HG02571 (cell line): Measurements from ENCODE around the gene ADD3.
A peak's percentile ranks its signal among the peaks of the same experiment; 100 is the strongest.

Source experiments
- ATAC-seq: cut with Tn5 transposase; IDR thresholded peaks from one replicate; pipeline ENCODE4 v1.9.1; 2021; ENCODE audit warnings: mild to moderate bottlenecking, moderate library complexity; ENCODE audit not compliant: unreplicated experiment

Gene ADD3, protein sequence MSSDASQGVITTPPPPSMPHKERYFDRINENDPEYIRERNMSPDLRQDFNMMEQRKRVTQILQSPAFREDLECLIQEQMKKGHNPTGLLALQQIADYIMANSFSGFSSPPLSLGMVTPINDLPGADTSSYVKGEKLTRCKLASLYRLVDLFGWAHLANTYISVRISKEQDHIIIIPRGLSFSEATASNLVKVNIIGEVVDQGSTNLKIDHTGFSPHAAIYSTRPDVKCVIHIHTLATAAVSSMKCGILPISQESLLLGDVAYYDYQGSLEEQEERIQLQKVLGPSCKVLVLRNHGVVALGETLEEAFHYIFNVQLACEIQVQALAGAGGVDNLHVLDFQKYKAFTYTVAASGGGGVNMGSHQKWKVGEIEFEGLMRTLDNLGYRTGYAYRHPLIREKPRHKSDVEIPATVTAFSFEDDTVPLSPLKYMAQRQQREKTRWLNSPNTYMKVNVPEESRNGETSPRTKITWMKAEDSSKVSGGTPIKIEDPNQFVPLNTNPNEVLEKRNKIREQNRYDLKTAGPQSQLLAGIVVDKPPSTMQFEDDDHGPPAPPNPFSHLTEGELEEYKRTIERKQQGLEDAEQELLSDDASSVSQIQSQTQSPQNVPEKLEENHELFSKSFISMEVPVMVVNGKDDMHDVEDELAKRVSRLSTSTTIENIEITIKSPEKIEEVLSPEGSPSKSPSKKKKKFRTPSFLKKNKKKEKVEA

DNA sequence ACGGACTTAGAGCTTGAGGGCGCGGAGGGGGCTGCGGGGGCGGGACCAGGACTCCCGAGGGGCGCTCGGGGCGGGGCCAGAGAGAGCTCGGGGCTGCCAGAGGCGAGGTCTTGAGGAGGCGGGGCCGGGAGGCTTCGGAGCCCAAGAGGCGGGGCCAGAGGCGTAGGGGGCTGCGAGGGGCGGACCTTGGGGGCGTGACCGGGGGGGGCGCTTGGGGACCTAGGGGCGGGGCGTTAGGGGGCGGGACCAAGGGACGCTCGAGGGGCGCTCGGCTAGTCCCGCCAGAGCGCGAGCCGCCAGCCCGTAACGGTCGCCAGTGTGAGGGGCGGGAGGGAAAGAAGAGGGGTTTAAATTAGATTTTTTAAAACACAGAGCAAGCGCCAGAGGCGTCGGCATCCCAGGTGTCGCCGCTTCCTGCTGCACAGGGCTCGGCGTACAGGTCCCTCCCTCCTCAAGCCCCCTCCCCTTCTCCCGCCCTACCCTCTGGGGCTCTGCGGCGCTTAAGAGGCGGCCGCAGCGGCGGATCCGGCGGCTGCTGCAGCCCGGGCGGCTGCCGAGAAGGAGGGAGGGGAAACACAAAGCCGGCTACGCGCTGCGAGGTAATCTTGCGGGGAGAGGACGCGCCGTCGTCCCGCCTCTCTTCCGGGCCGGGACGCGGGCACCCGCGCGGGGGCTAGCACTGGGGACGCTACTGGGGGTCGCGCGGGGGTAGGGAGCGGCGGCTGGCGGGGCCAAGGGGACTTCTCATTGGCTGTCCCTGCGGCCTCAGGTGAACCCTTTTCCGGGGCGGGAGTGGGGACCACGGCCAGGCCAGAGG is at the start of gene ADD3:
ADD3 (plus strand) TSS at position 284 of the 817 bp plus-strand sequence. CDS start 92,670 bp downstream, outside the sequence.
- ATAC-seq, result peak; percentile 60

DNA sequence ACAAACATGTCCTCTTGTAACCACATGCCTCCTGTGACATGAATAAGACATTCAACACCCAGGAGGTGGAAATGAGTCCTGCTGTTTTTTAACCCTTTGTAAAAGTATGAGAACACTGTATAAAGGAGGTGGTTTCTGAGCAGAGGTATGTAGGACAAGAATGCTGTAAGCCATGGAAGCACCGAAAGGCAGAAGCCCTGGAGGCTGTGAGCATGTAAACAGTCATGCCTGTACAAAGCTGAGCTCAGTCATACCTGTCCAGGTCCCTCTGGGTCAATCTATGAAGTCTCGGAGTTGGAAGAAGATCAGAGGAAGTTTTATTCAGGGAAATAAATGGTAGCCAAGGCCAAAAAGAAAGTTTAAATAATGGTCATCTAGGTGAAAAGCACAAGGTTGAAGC is 49.7 kb upstream of the ADD3 start:
- ATAC-seq, result no peak

DNA sequence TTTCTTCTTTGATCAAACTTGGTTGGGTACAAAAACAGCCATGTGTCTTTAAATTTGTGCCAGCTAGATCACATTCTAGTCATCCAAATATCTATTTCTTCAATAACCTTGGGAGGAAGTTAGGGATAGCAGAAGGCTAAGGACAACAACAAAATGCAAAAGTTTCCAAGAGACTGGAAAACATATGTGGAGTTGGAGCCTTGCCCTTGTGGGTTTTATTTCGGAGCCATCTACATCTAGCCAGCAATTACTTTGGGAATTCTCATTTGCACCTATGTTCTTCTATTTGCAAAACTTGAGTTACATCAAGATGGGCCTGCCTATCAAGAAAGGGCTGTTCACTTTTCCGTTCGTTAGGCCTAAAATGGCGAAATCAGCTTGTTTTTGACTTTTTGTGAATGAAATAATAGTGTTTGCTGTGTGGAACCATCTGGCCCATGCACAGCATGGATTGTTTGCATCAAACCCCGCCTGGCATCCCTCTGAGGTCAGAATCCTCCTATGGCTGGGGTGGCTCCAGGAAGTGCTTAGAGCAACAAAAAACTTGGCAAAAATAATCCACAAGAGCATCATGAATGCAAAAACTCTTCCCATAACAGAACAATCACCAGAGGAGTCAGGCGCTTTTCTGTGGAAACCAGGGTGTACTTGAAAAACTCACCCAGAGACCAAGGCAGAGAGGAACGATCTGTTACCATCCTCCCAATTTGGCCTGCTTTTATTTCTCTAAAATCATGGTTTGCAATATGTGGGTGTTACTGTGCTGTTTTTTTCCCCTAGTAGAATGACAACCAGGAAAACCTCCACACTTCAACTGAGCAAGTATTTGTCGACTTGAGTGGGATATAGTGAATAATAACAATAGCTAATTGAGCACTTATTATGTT is 48.3 kb upstream of the ADD3 start:
- no peak for ATAC-seq

DNA sequence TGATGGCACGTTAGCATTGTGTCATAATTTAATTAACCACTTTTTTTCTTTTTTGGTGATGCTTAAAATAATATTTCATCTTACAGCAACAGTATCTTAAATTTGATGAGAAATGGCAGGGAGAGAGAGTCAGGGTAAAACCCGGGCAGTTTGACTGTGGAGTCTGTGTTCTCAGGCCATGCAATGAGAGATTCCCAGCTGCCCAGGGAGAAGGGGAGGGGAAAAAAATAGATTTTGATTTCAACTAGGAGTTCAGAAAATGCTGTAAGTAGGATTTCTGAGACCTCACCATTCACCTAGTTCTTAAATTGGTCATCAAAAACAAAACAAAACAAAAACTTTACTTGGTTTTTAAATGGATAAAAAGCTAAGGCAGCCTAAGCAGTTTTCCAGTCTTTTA is 47.1 kb upstream of the ADD3 start:
- ATAC-seq, result no peak

DNA sequence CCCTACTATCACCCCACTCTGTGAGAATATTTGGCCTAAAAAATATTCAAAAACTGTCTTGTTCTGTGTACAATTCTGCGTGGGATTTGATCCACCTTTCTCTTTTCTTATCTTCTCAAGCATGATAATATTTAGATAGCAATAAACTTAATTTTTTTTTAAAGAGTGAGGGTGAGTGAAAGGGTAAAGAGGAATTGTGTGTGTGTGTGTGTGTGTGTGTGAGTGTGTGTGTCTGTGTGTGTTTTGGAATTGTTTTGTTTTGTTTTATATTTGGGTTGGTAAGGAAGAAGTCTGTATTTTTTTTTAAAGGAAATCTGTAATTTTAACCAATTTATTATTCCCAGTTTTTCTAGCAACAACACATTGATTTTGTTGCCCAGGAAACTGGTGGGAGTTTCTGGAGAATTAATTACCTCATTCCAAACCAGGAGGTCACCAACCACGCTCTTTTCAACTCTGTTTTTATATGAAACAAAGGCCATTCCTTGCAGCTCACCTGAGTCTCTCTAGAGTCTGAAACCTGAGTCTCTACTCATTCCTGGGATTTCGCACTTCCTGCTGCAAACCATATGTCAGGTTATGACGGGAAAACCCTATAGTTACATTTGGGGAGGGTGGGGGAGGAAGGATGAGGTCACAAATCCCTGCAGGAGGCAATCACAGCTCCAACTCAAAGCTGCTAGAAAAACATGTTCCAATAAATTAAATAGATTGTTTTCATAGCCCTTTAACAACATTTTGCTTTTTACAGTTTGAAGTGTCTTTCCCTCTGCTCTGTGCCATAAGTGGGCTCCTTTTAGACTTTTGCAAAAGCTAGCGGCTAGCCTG is 46.4 kb upstream of the ADD3 start:
- ATAC-seq, result no peak

DNA sequence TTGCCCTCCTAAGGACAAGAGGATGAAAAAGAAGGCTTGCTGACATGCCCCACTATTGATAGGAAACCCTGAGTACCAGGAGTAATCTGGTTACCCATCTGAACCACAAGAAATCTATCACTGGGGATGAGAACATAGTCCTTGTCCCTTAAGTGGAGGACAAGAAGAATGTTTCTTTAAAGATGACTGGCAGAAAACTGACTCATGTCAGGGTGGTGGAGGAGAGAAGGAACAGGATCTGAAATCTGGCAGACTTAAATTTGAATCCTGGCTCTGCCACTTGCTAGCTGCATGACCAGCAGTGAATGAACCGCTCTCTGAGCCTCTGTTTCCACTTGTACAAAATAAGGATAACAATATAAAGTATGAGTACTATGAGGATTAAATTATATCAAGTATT is 45.5 kb upstream of the ADD3 start:
- no peak for ATAC-seq

DNA sequence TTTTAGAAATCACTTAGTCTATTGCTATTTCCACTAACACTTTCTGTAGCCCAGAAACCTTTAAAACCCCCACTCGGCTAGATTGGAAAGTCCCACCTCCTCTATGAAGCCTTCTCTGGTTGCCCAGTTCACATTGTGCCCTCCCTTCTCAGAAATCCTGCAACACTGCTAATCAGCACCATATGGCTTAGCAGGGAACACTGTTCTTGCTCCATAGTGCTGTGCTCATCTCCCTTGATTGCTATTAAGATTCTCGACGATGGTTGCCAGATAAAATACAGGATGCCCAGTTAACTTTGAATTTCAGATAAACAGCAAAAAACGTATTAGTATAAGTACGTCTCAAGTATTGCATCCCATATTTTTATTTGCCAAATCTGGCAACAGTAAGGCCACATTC is 44.3 kb upstream of the ADD3 start:
- no peak for ATAC-seq

DNA sequence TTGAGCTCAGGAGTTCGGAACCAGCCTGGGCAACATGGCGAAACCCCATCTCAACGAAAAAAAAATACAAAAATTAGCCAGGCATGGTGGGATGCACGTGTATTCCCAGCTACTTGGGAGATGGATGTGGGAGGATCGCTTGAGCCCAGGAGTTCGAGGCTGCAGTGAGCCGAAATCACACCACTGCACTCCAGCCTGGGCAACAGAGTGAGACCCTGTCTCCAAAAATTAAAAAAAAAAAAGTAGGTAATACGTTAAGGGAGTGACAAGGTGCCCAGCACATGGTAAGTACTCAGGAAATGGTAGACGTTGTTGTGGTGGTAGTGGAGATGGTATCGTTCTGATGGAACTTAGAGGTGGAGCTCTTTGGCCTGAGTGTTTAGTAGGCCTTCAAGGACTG is 43.5 kb upstream of the ADD3 start:
- ATAC-seq, result no peak

DNA sequence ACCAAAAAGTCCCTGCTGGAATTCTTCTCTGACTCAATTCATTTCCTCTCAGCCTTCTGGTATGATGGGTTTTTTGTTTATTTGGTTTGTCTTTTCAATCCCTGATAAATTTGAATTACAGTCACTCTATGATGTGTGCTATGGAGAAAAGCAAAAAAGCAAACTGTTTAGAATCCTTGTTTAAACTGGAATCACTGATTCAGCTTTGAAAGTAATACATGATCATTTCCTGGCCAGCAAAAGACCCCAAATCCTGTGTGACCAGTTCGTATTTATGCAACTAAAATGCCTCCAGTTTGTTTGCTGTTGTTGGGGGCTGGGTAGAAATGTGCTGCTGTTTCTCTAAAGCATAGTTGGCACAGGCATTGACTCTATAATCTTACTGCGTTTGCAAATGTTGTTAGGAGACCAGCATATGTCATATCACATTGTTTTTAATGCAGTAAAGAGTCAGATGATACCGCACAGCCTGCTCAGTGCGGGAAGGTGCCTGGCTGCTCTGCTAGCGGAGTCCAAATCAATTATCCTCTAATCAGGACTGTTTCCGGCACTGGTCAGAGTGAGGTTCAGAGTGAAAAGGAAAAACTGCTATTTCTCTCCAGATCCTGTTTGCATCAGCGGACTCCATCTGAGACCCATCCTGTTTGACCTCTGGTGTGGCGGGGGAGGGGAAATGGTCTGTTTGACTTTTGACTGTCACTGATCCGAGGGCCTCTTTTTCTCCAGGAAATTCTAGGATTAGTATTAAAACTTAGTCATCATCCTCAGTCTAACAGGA is 40.6 kb upstream of the ADD3 start:
- ATAC-seq, result no peak

DNA sequence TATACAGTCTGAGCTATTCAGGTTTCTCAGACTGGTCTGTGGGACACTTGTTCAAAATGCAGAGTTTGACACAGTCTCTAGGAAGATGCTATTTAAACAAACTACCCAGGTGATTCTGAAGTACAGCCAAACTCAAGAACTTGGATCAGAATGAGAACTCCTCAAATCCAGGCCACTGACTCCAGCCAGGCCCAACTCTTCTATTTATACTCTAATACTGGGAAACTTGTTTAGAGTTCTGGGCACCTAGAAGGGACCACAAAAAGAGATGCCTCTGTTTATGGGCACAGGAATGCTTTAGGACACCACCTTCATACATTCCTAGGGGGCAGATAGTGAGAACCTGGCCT is 40.1 kb upstream of the ADD3 start:
- ATAC-seq, result no peak

DNA sequence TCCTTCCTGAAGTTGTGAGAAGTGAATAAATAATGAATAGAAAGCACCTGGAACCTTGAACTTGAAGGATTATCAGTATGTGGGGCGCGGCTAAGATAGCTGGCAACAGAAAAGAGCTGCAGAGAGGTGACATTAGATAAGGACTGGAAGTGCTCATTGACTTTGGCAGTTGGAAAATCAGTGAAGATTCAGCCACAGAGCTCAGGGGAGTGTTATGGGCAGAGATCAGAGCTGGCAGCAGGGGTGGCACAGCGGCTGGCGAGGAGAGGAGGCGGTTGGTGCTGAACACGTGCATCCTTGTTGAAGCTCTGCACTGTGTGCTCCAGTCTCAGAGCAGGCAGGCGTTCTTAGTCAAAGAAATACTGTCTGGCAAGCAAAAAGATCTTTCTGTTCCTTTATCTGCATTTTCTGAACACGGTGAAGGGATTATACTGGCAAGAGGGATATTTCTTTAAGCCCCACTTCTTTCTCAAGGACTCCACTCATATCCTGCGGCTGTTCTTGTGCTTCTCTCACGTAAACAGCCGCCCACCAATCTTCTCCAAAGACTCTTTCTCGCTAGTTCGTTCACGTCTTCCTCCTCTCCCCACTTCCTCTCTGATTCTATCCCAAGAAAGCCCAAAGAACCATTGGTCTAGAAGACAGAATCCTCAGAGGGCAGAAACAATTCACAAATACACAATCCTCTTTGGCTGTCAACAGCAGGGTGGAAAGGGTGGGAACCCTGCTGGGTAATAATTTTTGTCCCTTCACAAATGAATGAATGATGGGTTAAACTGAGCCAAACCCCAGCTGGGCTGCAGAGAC is 38.6 kb upstream of the ADD3 start:
- ATAC-seq, result no peak

DNA sequence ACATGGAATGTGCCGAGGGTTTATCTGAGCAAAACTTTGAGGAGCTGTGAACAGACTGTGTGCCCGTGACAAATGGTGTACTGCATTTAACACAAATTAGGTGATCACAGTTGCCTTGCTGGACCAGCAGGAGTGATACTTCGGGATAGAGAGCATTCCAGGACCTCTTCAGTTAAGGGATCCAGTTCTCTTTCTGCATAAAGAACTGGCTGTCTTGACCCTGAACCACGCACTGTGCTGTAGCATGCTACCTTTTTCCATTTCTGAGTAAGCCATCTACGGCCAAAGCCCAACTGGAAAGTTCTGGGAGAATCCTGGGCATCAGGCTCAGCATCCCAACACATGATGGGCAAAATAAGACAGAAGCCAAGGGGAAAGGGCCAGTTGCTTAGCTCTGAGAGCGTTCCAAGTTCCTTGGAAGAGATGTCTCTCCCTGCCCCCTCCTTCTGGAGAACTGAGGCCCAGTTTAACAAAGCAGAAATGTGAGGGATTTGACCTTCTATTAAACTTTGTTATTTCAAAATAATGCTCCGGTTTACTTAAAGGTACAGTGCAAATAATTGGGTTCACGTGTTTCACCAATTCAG is 37.9 kb upstream of the ADD3 start:
- no peak for ATAC-seq

DNA sequence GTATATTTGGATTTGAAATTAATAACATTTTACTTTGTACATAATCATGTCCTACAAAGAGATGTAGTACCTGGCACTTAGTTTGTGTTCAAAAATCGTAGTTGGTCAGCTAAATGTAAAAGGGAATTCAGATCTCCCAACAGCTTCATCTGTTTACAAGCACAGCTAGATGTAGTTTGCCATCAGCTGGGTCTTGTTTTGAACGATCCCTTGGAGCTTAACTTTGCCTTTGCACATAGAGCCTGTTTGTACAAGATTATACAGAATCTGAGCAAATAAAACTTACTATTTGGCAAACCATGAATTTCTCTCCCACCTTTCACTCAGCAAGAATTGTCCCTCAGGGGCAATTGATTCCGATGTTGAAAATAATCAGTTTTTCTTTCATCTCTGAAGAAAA is 36.1 kb upstream of the ADD3 start:
- no peak for ATAC-seq

DNA sequence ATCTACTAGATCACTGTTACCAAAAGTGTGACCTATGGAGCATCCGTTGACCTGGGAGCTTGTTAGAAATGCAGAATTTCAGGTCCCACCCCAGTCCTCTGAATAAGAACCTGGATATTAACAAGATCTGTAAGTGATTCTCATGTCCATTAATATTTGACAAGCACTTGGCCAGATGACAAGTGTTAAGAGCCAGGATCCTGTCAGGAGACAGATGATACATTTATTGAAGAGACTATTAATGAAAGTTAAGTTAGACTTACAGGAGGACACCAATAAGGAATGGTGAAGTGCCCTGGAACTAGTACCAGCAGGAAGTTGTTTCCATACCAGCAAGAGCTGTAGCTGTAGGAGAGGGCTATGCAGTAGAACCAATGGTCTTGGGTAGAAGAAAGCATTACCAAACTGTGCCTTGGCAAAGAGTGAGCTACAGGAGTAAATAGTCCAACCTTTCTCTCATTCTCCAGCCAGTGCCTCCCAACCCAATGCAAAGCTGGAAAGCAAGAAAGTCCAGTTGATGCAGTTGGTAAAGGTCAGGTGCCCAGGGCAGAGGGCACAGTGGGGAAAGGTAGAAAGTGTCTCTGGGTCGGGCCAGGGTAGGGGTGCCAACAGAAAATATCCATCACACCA is 35.3 kb upstream of the ADD3 start:
- no peak for ATAC-seq

DNA sequence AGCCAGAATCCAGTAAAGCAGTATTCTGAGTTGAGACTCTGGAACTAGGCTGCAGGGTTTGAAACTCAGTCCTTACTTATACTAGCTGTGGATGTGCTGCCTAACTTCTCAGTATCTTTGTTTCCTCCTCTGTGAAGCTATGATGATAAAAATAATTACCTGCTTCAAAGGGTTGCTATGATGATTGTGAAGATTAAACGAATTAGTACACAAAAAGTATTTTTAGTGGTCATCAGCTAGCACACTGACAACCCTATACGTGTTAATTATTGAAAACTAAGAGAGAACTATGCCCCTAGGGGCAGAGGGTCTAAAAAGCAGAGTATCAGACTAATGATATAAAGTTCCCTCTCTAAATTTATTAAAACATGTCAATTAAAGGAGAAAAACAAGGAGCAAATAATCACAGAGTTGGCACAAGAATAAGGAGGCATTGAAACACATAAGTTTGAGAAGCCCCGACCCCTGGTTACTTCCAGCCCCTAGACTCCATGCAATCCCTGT is 34.4 kb upstream of the ADD3 start:
- ATAC-seq, result no peak

DNA sequence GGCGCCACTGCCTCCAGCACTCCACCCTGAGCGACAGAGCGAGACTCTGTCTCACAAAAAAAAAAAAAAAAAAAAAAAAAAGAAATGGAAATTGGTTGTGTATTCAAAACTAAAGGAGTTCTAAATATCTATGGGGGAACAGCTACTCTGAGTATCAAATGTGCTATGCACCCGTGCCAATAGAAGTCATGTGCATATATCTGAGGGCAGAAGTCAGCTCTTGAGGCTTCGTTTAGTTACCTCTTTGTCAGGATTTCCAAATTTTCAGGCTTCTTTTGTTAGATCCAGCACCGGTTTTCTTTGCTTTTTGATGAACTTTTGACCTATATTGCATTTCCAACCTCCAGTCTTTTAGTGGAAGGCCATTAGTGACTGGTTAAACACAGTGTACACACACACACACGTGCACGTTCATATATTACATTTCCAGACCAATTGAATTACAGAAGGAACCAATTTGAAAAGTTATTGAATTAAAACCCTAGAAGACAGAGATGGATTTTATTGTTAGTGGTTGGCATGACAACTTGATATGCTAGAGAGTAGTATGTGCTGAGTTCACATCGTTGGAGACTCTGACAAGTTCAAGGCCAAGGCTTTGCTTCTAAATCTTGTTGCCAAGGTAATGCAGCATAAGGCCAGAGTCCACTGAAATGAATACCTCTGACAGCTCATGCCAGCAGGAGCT is 33.1 kb upstream of the ADD3 start:
- no peak for ATAC-seq
